Activated CD8-positive, alpha-beta memory T cell treated with anti-CD3 and anti-CD28 coated beads, Interleukin-2, amount 50 U/mL, for 24 hours (primary cell): ENCODE measurements around the gene LRRK1.

Experiments
- DNase-seq: peaks from one replicate; pipeline ENCODE4 v3.0.0-alpha.2; 2020; ENCODE audit errors: extremely low read depth

LRRK1 gene

DNA sequence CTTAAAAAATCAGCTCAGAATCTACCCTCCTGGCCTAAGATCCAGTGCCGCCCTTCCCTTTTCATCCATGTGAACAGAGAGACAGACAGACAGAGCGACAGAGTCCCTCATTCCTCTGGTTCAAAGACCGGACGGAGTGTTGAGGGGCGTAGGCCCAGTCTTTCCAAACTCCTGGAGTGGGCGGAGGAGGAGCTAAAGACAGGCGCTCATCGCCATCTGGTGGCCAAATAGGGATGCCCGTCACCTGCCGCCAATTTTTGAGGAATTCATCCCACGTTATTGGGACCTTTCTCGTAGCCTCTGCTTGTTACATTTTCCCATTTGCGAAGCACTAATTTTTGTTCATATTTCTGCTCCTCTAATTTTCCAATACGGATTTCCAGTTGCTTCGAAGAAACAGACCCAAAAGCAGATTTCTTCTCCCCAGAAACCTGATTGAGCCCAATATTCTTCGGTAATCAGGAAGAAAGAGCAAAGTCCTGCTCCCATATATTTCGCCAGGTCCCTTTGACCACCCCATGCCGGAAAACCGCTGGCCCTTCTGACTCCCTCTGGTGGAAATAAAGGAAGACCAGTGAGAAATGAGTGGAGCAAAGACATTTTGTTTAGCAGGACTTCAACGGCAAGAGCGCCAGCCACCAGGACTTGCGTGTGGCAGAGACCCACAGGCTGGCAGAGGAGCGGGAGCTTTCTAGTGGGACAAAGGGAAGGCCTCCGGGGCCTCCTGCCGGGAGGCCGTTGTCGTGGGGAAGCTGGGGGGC lies 88.0 kb downstream of the LRRK1 start:
- peak; percentile 14 for DNase-seq

DNA sequence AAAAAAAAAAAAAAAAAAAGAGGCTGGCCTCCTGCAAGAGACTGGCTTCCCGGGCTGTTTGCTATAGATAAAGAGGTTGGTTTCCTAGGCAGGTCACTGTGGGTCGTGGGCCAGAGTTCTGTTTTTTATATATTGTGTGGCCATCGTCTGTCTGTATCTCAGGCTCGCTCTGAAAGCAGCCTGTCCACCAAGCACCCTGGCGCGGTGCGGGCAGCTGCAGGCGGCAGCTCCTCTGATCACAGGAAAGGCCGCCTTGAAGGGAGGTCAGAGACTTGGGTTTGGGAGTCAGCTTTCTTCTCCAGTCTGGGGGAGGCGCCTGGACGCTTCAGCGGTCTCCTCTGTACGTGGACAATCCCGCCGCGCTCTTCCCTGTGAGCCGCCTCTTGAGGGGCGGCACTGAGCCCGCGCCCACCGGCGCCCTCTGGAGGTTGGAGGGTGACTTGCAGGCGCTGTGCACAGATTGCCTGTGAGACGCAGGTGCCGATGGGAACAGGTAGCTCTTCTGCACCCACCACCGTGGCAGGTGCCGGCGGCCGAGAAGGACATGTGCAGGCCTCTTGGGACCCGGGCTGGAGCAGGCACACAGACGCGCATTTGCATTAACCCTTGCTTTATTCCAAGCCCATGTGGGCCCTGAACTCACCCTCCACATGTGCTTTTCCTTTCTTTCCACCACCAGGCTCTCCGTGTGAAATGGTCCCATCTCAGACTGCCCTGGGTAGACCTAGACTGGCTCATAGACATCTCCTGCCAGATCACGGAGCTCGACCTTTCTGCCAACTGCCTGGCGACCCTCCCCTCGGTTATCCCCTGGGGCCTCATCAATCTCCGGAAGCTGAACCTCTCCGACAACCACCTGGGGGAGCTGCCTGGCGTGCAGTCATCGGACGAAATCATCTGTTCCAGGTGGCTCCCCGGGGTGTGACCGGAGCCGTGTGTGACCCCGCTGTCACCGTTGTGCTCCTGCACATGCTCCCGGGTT lies 89.3 kb downstream of the LRRK1 start:
- DNase-seq = peak; percentile 70

DNA sequence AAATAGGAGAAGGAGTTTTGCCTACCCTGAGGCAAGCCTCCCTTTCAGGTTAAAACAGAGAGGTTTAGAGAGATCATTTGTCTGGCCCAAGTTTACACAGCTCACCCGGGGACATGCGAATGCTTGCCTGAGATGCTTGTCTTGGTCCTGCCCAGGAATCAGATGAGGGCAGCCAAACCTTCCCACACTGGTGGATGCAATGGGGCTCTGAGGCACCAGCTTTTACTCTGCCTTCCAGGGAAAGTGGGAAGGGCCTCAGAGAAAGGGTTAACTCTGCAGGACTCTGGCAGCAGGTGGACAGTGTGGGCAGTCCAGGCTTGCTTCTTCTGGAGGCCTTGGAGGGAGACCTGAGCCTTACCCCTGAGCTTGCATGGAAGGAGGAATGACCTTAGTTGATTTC lies 90.0 kb downstream of the LRRK1 start:
- DNase-seq = no peak

DNA sequence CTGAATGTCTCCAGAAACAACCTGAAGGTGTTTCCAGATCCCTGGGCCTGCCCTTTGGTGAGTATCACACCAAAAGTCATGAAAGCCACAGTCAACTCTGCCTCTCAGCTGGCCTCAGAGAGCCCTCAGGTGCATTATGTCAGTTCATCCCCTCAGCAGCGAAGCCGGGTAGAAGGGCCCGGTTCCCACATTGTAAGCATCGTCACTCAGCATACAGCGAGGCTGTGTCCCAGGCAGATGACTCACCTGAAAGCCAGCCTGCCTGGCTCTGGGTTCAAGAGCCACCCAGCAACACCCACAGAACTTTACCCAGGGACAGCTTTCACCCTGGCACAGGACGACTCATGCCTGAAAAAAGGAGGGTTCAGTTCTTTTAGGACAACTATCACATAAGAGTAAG lies 91.6 kb downstream of the LRRK1 start:
- DNase-seq = no peak

DNA sequence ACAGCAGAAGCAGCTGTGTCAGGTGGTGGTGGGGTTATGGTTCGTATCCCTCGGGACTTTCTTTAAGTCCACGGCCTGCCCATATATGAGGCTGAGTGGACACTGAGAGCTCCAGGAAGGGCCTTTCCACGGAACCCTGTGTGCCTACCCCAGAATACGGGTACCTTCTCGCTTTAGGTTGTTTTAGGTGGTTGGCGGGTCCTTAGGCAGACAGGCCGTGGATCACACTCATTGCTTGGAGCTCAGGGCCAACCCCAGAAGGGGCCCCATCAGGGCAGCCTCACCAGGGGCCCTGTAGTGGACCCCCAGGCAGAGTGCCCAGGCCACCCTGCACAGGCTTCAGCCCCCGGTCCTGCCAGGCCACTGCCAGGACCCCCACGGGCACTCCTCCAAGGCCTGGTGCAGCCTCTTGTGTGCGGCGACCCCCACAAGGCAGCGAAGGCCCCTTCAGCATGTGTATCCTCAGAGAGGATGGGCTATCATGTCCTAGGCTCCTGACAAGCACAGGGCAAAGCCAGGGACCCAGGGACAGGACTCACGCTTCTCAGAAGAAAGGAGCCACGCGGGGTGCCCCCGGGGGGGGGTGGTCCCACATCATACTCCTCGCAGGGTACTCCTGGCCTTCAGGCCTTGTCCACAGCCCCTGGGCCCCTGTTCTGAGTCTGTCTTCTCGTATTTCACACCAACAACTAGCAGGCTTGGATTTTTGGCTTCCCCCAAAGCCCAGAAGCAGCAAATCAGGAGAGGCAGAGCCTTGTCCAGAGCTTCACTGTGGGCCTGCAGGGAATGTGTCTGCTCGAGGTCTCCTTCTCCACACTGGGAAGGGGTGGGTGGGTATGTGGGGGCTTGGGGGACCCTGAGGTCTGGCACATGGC lies 93.4 kb downstream of the LRRK1 start:
- DNase-seq = no peak

DNA sequence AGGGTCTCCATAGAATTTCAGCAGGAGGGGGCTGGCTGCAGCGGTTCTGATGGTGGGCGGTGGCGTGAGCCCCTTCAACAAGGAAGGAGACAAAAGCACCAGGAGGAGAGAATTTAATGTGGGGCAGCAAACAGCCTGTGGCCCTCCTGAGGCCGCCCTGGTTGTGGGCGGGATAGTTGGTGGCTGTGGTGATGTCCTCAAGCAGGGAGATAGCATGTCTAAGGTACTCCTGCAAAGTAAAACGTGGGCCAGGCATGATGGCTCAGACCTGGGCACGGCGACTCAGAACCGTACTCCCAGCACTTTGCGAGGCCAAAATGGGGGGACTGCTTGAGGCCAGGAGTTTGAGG lies 94.0 kb downstream of the LRRK1 start:
- no peak for DNase-seq

DNA sequence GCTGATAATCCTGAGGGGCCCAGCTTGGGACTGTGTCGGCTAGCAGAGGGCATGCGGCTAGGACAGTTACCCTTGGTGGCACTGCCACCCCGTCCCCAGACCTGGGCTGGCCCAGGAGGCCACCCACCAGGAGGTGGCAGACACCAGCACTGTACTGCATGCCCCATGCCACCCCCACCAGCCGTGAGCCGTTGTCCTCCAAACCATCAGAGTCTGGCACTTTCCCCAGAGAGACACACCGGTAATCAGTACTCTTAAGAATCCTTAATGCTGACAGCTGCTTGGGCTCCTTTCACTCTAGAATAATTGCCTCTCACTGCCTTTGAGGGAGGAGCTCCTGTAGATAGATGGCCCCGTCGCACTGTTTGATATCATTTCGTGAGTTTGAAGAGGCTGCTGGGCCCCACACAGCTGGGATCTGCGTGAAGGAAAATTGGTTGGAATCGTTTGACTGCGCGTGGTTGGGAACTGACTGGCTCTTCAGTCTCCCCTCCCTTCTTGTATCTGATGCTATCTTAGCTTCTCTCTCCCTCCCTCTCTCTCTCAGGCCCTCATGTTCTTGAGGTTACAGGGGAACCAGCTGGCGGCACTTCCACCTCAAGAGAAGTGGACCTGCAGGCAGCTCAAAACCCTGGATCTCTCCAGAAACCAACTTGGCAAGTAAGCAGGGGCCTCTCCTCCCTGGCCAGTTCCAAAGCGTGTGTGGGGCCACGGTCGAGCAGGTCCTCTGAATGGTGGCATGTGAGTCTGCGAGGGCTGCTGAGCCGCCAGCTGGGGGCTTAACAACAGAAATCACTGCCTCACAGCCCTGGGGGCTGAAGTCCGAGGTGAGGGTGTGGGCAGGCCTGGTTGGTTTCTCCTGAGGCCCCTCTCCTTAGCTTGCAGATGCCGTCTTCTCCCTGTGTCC lies 94.9 kb downstream of the LRRK1 start:
- DNase-seq = no peak

DNA sequence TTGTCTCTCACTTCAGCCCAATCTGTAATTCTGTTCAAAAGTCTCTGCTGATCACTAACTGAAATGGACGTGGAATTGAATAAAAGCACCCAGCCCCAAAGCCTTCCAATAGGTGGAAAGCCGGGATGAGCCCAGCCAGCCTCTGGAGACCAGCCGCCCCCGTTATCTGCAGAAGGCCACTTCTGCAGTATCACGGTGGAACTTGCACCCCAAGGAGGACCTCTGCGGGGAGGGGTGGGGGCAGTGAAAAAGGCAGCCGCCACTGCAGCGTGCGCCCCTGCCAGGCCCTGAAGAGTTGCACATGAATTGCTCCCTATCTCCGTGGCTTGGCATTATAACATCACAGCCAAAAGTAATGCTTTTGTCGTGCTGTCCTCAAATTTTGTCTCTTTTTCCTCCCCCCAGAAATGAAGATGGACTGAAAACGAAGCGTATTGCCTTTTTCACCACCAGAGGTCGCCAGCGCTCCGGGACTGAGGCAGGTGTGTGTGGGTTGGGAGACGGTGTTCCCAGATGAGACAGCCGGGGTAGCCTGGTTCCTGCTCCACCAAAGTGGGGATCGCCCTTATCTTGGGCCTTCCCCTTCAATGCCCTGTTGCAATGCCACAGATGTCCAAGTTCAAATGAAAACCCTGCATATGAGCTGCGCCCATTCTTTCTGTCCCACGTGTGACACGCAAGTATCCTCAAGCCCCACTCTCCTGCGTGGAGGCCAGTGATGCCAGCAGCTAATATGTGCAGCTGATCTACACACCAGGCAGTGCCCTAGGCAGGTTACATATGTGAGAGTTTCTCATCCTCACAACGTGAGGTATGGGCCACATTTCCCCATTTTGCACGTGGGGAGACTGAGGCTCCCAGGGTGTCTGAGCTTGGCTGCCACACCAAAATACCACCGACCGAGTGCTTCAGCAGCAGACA lies 96.0 kb downstream of the LRRK1 start:
- peak; percentile 47 for DNase-seq

DNA sequence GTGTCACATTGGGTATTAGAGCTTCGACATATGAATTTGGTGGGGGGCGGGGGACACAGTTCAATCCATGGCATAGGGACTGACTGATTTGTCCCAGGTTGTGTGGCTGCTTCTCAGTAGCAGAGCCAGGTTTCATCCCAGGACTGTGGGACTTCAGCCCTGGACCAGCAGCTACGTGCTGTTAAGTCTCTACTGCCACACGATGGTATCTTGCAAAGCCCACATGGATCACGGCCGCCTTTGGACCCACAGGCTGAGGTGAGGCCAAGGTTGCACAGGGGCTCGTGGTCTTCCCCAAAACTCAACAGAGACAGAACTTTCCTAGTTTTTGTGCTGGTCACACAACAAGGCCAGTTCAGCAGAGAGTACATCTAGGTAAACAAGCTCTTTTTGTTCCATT lies 97.4 kb downstream of the LRRK1 start:
- no peak for DNase-seq

DNA sequence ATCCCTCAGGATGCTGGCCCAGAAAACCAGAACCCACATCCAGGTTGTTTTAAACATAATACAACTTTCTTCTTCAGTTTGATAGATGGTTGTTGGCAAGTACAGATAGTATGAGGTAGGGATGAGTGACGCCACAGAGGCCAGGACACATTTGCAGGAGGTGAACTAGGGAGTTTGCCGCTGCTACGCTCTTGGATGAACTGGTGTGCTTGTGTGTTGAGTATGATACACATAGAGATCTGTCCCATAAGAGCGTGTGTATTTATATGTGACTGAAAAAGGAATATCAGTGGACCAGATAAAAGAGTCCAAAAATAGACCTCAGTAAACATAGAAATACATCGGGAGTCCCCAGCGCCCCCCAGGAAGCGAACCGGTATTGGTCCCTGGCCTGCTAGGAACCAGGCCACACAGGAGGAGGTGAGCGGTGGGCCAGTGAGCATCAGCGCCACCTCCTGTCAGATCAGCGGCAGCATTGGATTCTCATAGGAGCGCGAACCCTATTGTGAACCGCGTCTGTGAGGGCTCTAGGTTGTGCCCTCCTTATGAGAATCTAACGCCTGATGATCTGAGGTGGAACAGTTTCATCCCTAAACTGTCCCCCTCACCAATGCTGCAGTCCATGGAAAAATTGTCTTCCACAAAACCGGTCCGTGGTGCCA lies 98.1 kb downstream of the LRRK1 start:
- DNase-seq = no peak

DNA sequence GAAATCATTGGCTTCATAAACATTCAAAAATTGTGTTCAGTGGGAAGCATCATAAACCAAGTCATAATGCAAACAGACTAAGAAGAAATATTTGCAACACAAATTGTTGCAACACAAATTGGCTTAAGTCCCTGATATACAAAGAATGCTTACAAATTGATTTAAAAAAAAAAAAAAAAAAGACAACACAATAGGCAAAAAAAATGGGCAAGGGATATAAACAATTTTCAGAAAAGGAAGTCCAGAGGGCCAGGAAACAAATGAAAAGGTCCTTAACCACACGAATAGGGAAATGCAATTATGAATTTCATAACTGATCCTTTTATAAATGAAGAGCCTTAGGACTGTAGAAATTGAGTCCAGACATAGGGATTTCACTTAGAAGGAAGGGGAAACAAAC lies 98.9 kb downstream of the LRRK1 start:
- no peak for DNase-seq

DNA sequence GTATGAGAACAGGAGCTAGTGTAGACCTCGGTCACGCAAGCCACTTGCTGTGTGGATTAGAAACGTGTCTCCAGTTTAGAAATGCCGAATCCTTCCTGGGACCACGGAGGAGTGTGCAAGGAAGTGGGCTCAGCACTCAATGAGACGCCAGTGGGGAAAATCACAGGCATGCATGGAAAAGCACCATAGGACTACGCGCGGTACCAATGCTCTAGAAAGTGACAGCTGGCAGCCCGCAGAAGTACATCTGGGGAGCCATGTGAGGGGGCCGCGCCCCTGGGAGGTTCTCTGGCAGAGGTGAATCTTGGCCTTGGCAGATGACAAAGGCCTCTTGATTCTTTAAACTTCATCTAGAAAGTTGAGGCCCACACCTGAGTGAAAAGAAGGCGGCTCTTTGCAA lies 99.3 kb downstream of the LRRK1 start:
- DNase-seq = no peak

DNA sequence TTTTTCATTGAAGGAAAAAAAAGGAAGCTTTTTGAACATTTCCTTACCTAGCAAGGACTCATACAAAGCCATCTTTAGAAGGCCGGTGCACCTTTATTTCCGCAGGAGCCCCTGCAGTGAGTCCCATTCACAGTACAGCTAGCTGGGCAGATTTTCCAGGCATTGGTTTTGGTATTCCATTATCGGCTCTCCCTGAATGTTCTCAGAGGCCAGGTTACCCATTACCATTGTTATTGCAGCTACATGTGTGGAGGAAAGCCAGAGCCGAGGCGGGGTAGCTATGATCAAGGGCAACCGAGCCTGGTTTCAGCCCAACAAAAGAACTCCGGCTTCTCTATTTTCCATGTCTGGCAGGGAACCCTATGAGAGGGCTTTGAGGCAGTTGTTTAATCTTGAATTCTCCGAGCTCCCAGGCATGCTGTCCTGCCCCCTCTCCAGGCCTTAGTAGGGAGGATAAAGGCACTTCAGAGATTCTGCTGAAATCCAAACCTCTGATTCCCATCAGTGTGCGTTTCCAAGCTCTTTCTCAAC lies 100.3 kb downstream of the LRRK1 start:
- DNase-seq = no peak

DNA sequence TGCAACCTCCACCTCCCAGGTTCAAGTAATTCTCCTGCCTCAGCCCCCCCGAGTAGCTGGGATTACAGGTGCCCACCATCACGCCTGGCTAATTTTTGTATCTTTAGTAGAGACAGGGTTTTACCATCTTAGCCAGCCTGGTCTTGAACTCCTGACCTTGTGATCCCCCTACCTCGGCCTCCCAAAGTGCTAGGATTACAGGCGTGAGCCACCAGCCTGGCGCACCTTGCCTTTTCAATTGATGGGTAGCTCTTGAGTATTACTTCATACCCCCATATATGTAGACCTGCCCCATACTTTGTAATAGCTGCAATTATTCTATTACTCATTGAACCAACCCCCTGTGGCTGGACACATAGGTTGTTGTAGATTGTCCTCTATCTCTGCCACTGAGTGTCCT lies 101.3 kb downstream of the LRRK1 start:
- DNase-seq = no peak

DNA sequence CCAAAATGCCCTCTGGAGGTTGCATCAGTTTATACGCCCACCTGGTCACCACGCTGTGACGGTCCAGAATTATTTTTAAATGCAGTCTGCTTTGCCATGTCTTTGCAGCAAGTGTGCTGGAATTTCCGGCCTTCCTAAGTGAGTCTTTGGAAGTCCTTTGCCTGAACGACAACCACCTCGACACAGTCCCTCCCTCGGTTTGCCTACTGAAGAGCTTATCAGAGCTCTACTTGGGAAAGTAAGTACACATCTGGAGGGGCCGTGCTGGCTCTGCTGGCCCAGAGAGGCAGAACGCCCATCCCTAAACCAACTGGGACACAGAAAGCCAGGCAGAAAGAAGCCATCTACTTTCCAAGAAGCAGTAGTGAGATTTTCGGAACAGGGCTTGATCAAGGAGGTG lies 101.8 kb downstream of the LRRK1 start:
- DNase-seq = no peak

DNA sequence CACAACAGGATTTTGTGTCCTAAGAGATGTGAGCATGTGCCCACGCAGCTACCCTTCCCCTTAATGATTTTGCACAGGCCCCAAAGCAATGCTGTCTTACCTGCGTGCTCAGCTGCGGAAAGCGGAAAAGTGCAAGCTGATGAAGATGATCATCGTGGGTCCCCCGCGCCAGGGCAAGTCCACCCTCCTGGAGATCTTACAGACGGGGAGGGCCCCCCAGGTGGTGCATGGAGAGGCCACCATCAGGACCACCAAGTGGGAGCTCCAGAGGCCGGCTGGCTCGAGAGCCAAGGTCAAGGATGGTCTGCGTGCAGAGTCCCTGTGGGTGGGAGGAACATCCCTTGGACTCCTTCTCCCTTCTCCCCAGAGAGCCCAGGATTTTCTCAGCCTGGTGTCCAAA lies 103.1 kb downstream of the LRRK1 start:
- no peak for DNase-seq

DNA sequence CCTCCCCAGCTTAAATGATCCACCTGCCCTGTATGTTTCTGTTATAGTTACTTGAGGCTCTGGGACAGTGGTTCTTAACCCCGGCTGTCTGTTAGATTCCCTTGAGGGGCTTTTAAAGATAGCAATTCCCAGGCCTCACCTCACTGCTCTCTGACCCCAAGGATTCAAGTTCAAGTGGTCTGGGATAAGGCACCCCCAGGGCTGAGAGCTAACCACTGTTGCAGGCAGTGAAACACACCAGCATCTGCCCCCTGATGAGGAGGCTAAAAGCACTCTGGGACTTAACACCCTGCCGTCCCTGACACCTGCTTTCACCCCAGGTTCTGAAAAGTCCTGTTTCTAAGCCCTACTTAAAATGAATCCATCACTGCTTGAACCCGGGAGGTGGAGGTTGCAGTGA lies 103.7 kb downstream of the LRRK1 start:
- DNase-seq = no peak

DNA sequence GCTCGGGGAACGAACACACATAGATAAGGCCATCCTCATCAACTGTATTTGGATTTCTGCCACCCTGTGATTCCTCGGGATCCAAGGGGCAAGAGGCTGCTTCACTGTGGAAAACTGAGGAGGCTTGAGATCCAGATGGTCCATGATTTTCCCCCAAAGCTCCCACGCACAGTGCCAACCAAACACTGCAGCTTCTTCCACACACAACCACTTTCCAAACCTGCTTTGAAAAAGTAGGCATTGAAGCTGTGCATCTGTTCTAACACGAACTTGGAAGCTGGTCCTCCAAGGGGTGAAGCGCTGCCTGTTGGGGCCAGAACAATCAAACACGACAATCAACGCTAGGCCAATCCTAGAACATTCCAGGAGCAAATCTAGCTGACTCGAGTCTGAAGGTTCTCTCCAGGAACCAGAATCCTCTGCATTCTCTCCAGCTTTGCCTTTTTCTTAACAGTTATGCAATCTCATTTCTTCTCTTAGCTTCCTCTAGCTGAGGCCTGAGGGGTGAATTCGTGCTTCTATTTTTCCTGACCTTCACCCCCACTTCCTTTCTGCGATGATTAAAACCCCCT lies 104.4 kb downstream of the LRRK1 start:
- no peak for DNase-seq
